ENCODE data around the gene C6orf141. TPM values are rescaled to one million over a fixed set of nuclear protein-coding genes. Genes with fewer than 3 reads are reported as not detected.

Gene C6orf141
- total RNA-seq, 4 donors from 2014 or later, result 10.0 to 22.8 (median 18.3) TPM

- H3K27me3 ChIP-seq, result peaks cover 0 to 26% (median 0%) of the 10 kb centered on the region in 4 donors
- no peak for DNase-seq
- intact Hi-C loops (cut with DNase I), result no loop called here
- H3K4me3 ChIP-seq, result peak overlapping the region in 1 of 4 donors; percentile 74
- TF ChIP-seq, protein P1, sequence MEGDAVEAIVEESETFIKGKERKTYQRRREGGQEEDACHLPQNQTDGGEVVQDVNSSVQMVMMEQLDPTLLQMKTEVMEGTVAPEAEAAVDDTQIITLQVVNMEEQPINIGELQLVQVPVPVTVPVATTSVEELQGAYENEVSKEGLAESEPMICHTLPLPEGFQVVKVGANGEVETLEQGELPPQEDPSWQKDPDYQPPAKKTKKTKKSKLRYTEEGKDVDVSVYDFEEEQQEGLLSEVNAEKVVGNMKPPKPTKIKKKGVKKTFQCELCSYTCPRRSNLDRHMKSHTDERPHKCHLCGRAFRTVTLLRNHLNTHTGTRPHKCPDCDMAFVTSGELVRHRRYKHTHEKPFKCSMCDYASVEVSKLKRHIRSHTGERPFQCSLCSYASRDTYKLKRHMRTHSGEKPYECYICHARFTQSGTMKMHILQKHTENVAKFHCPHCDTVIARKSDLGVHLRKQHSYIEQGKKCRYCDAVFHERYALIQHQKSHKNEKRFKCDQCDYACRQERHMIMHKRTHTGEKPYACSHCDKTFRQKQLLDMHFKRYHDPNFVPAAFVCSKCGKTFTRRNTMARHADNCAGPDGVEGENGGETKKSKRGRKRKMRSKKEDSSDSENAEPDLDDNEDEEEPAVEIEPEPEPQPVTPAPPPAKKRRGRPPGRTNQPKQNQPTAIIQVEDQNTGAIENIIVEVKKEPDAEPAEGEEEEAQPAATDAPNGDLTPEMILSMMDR (IDR thresholded peaks at IDR 0.05), result no peak
- no peak for TF ChIP-seq POLR2A (IDR thresholded peaks at IDR 0.05)
- H3K4me1 ChIP-seq, result peaks cover 7 to 75% (median 8%) of the 10 kb centered on the region in 3 donors
- H3K36me3 ChIP-seq, result no peaks in the 10 kb centered on the region
- no peaks in the 10 kb centered on the region for H3K9me3 ChIP-seq
- peak overlapping the region in 2 of 4 donors; percentile 43 to 76 for H3K27ac ChIP-seq
- WGBS, 2 donors, result 88 to 100% methylated on average over 2 of the region's 2 CpGs
These were observed 2.1 kb downstream of the C6orf141 start for GRCh38 chr6:49552596-49552995.

DNA sequence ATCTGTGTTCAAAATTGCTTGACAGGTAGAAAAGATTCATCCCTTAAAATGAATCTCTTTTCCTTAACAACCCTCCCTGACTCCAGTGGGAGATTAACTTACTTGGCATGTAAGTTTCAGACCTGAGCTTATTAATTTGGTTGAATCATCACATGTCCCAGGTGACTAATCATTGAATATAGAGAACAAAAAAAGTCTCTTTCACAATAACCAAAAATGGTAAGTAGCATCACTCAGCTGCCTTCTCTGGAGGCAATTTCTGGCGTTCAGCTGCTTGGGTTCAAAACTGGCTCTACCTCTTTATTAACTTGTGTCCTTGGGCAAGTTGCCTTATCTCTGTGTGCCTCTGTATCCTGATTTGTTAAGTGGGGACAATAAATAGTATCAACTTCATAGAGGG is 2.9 kb downstream of the C6orf141 start:
- Histone ChIP-seq H3K9me3 (no peaks in the 10 kb centered on the region), H3K36me3 (no peaks in the 10 kb centered on the region), H3K4me3 (peak overlapping the region in 1 of 4 donors; percentile 7), H3K4me1 (peaks cover 7 to 75% (median 8%) of the 10 kb centered on the region in 3 donors), H3K27me3 (peaks cover 0 to 26% (median 0%) of the 10 kb centered on the region in 4 donors), H3K27ac (peak overlapping the region; percentile 43 to 76 (median 62))
- TF ChIP-seq POLR2A (IDR thresholded peaks at IDR 0.05), result peak in 1 of 4 donors; percentile 9
- TF ChIP-seq, protein P1 (IDR thresholded peaks at IDR 0.05), result no peak
- DNase-seq, result no peak
- intact Hi-C loops (cut with DNase I), result no loop called here
- 33 to 56% methylated on average over 1 of the region's 1 CpG for WGBS, 2 donors

- TF ChIP-seq POLR2A (IDR thresholded peaks at IDR 0.05), result no peak
- TF ChIP-seq, protein P1 (IDR thresholded peaks at IDR 0.05), result no peak
- Histone ChIP-seq H3K27me3 (peaks cover 0 to 6% (median 0%) of the 10 kb centered on the region in 4 donors), H3K4me3 (no peak overlapping the region), H3K36me3 (no peaks in the 10 kb centered on the region), H3K27ac (peak overlapping the region in 3 of 4 donors; percentile 12 to 79 (median 73)), H3K4me1 (peaks cover 0 to 62% (median 7%) of the 10 kb centered on the region in 3 donors), H3K9me3 (no peaks in the 10 kb centered on the region)
- 36 to 55% methylated on average over 4 of the region's 4 CpGs for WGBS, 2 donors
- DNase-seq, result no peak
- intact Hi-C loops (cut with DNase I), result no loop called here
These were observed 5.5 kb downstream of the C6orf141 start for GRCh38 chr6:49555951-49556350.

DNA sequence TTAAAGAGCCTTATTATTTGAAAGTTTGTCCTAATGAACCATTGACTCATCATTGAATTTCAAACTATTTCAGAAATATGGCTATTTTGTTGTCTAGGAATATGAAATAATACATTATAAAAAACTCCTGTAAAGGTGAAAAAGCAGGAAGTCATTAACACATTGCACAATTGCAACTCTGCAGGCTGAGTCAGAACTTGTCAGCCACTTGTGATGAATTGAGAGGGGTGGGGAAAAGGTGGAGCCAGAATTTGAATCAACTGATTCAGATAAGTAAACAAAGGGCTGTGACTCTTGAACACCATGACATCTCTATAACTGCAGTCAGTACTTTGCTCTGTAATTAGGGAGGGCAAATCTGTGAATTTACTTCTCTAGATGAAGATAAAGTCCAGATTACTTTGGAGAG is 6.0 kb downstream of the C6orf141 start:
- Histone ChIP-seq H3K9me3 (no peaks in the 10 kb centered on the region), H3K4me1 (peaks cover 0 to 58% (median 7%) of the 10 kb centered on the region in 3 donors), H3K4me3 (no peak overlapping the region), H3K27ac (peak overlapping the region; percentile 63 to 80 (median 77)), H3K36me3 (no peaks in the 10 kb centered on the region), H3K27me3 (peaks cover 0 to 1% (median 0%) of the 10 kb centered on the region in 4 donors)
- intact Hi-C loops (cut with DNase I), result no loop called here
- DNase-seq, result no peak
- TF ChIP-seq POLR2A (IDR thresholded peaks at IDR 0.05), result no peak
- TF ChIP-seq, protein P1 (IDR thresholded peaks at IDR 0.05), result no peak

GRCh38 chr6:49557177-49557576 is 6.7 kb downstream of the C6orf141 start:
- intact Hi-C loops (cut with DNase I), result no loop called here
- Histone ChIP-seq H3K36me3 (no peaks in the 10 kb centered on the region), H3K27me3 (no peaks in the 10 kb centered on the region), H3K9me3 (no peaks in the 10 kb centered on the region), H3K27ac (peak overlapping the region; percentile 63 to 80 (median 77)), H3K4me3 (no peak overlapping the region), H3K4me1 (peaks cover 0 to 50% (median 7%) of the 10 kb centered on the region in 3 donors)
- DNase-seq, result no peak
- WGBS, 2 donors, result 75 to 82% methylated on average over 3 of the region's 3 CpGs
- TF ChIP-seq, protein P1 (IDR thresholded peaks at IDR 0.05), result no peak
- TF ChIP-seq POLR2A (IDR thresholded peaks at IDR 0.05), result no peak

All from esophagus squamous epithelium (tissue), 5 donors.